ENCODE results near the gene HIF1A.

The HIF1A gene

GRCh38 chr14:61719344-61720293 is 24.3 kb downstream of the HIF1A start:
- DNase-seq (ENCODE audit: low read depth, low spot score): no peak
- no peak for TF ChIP-seq CTCF (IDR thresholded peaks at IDR 0.05; ENCODE audit: insufficient read depth, low read length, missing control alignments)
- ChIA-PET CTCF (interaction anchor here (0.9 to 2.6 kb wide), 12 partner anchors 9 to 258 kb away, joined by 3 to 12 read pairs (median 3); no protein-coding TSS in a partner anchor), POLR2A (interaction anchor here (1.2 kb wide), 1 partner anchor 24 kb away, joined by 4 read pairs; the partner anchor contains the start of gene HIF1A)
- no peak overlapping the region for H3K4me3 ChIP-seq (ENCODE audit: low read depth, low read length)

DNA sequence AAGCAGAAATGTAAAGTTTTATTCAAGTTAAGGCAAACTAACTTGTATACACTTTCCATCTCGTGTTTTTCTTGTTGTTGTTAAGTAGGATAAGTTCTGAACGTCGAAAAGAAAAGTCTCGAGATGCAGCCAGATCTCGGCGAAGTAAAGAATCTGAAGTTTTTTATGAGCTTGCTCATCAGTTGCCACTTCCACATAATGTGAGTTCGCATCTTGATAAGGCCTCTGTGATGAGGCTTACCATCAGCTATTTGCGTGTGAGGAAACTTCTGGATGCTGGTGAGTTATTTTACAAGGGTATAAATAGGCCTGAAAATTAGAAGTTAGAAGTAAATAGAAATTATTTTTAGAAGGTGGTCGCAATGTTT is 25.0 kb downstream of the HIF1A start:
- no peak for DNase-seq (ENCODE audit: low read depth, low spot score)
- ChIA-PET POLR2A (interaction anchor here (1.2 kb wide), 1 partner anchor 25 kb away, joined by 4 read pairs; the partner anchor contains the start of gene HIF1A), CTCF (interaction anchor here (0.9 to 2.6 kb wide), 10 partner anchors 8 to 259 kb away, joined by 3 to 12 read pairs (median 3); no protein-coding TSS in a partner anchor)
- no peak for TF ChIP-seq CTCF (IDR thresholded peaks at IDR 0.05; ENCODE audit: insufficient read depth, low read length, missing control alignments)
- no peak overlapping the region for H3K4me3 ChIP-seq (ENCODE audit: low read depth, low read length)

- CTCF ChIA-PET: interaction anchor here (0.9 to 2.6 kb wide), 11 partner anchors 7 to 260 kb away, joined by 3 to 12 read pairs (median 4); no protein-coding TSS in a partner anchor
- no peak for DNase-seq (ENCODE audit: low read depth, low spot score)
- no peak overlapping the region for H3K4me3 ChIP-seq (ENCODE audit: low read depth, low read length)
- no peak for TF ChIP-seq CTCF (IDR thresholded peaks at IDR 0.05; ENCODE audit: insufficient read depth, low read length, missing control alignments)
- POLR2A ChIA-PET: no interaction called here
Measured at GRCh38 chr14:61720741-61721140, 25.4 kb downstream of the HIF1A start.

DNA sequence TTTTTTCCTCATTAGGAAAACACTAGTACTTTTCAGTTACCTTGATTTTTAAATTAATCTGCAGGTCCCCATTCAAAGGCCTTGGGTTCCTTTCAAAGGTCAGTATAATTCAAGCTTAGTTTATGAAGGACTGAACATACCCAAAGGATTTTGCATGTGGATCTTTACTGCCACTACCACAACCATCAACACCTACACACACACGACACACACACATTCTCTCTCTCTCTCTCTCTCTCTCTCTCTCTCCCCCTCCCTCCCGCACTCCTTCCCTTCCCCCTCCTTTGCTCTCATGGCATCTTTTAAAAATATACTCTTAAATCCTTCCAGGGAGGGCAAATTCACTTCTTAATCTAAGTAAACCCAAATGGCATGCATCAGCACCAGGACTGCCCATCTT is 28.8 kb downstream of the HIF1A start:
- ChIA-PET POLR2A (interaction anchor here (0.6 kb wide), 1 partner anchor 159 kb away, joined by 3 read pairs; no protein-coding TSS in a partner anchor), CTCF (no interaction called here)
- TF ChIP-seq CTCF (IDR thresholded peaks at IDR 0.05; ENCODE audit: insufficient read depth, low read length, missing control alignments): no peak
- no peak overlapping the region for H3K4me3 ChIP-seq (ENCODE audit: low read depth, low read length)
- DNase-seq (ENCODE audit: low read depth, low spot score): no peak

- no peak for DNase-seq (ENCODE audit: low read depth, low spot score)
- ChIA-PET POLR2A (no interaction called here), CTCF (interaction anchor here (1.0 to 1.1 kb wide), 3 partner anchors 17 to 266 kb away, joined by 3 to 6 read pairs (median 3); no protein-coding TSS in a partner anchor)
- no peak for TF ChIP-seq CTCF (IDR thresholded peaks at IDR 0.05; ENCODE audit: insufficient read depth, low read length, missing control alignments)
- H3K4me3 ChIP-seq (ENCODE audit: low read depth, low read length): no peak overlapping the region
Measured at GRCh38 chr14:61726778-61727658, 31.7 kb downstream of the HIF1A start.
